Esophagus muscularis mucosa (tissue), 4 donors: ENCODE results near the gene KPNA1. TPM values are rescaled to one million over a fixed set of nuclear protein-coding genes. Genes with fewer than 3 reads are reported as not detected.

ENCODE experiments used
- DNase-seq: peaks from one replicate; pipeline ENCODE4 v3.0.0-alpha.2; 2017; ENCODE audit errors: extremely low spot score
- H3K27ac ChIP-seq, 4 donors: fragments of 200-600 bp; sonication (generic); replicated peaks in 1 of 4; 1 replicate in 3 of 4; 2 replicates in 1 of 4; pipeline ENCODE4 v1.5.1; 2016 to 2019; ENCODE audit warnings: mild to moderate bottlenecking in 1 of 4
- H3K27me3 ChIP-seq, 4 donors: fragments of 200-600 bp; sonication (generic); one replicate each; pipeline versions ENCODE4 v1.5.1 to v1.6.0; 2016 to 2019
- H3K36me3 ChIP-seq, 4 donors: fragments of 200-600 bp; sonication (generic); one replicate each; pipeline ENCODE4 v1.5.1; 2016 to 2019
- H3K4me1 ChIP-seq, 4 donors: fragments of 200-600 bp; sonication (generic); one replicate each; pipeline ENCODE4 v1.5.1; 2016 to 2019
- H3K4me3 ChIP-seq, 4 donors: fragments of 200-600 bp; sonication (generic); 1 replicate in 2 of 4; 2 replicates in 2 of 4; pipeline ENCODE4 v1.5.1; 2016 to 2019; ENCODE audit warnings: mild to moderate bottlenecking in 4 of 4, moderate library complexity in 1 of 4
- H3K9me3 ChIP-seq, 4 donors: fragments of 200-600 bp; sonication (generic); 1 replicate in 3 of 4; 2 replicates in 1 of 4; pipeline ENCODE4 v1.5.1; 2016 to 2019
- EP300 ChIP-seq: sonication (generic); formaldehyde crosslinking; IDR thresholded peaks from one replicate; pipeline ENCODE4 v1.6.1; 2017; ENCODE audit warnings: antibody characterized with exemption
- POLR2A ChIP-seq: fragments of 450-650 bp; IDR thresholded peaks from one replicate; pipeline ENCODE4 v1.6.1; 2017; ENCODE audit warnings: antibody characterized with exemption, moderate library complexity, mild to moderate bottlenecking, low read depth
- POLR2AphosphoS5 ChIP-seq, 2 donors: sonication (generic); formaldehyde crosslinking; IDR thresholded peaks; one replicate each; pipeline ENCODE4 v1.6.1; 2017; ENCODE audit warnings: antibody characterized with exemption in 2 of 2
- WGBS: methylation state at CpG from one replicate; pipeline ENCODE4 v1.1.5; 2018; 5-methylcytosine and 5-hydroxymethylcytosine counted together
- intact Hi-C: fragments of 100-400 bp; cut with DNase I; formaldehyde crosslinking; loops from one replicate; pipeline ENCODE4 v1.15.1; 2023
- total RNA-seq, 4 donors: library from RNA; depleted of rRNA; stranded (reverse); fragments of >200 nt; gene quantifications; one replicate each; pipeline versions ENCODE4 v1.1.0 to v1.2.1, GENCODE V29; 2016
- TF ChIP-seq, protein P1 (sequence below), 3 experiments: fragments of 200-600 bp in 2 of 3; fragments of 450-650 bp in 1 of 3; sonication (generic) in 2 of 3; IDR thresholded peaks; one replicate each; pipeline ENCODE4 v1.5.1; 2017 to 2019; ENCODE audit warnings: antibody characterized with exemption in 3 of 3, mild to moderate bottlenecking in 2 of 3, moderate library complexity in 1 of 3

The KPNA1 gene
- total RNA-seq, 4 donors from 2014 or later, result 28.2 to 47.4 (median 45.3) TPM

DNA sequence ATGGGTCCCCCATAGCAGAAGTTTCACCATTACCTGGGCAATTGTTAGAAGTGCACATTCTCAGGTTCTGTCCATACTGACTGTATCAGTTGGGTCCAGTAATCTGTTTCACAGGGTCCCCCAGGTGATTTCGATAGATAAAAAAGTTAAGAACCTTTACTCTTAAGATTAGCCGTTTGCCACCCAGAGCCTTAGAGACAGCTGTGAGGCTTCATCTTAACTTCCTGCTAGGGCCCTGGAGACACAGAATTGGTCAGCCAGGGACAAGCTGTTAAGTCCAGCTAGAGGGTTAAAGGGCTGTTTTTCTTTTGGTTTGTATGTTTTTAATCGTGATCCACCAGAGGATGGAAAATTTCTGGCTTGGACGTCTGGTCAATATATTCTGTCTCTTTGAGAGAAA lies 124.1 kb downstream of the KPNA1 start:
- H3K36me3 ChIP-seq, result peaks cover 0 to 13% (median 0%) of the 10 kb centered on the region in 4 donors
- no peaks in the 10 kb centered on the region for H3K9me3 ChIP-seq
- intact Hi-C loops, result loop anchor here (5.0 kb wide), 1 partner anchor 172 kb away; the partner anchor contains the start of genes DTX3L and PARP9
- WGBS, result 35% methylated on average over 4 of the region's 4 CpGs
- no peaks in the 10 kb centered on the region for H3K27me3 ChIP-seq
- H3K4me3 ChIP-seq, result no peak overlapping the region
- DNase-seq, result no peak
- TF ChIP-seq EP300 (no peak), POLR2A (no peak), POLR2AphosphoS5 (IDR thresholded peaks at IDR 0.05) (no peak)
- TF ChIP-seq, protein P1, sequence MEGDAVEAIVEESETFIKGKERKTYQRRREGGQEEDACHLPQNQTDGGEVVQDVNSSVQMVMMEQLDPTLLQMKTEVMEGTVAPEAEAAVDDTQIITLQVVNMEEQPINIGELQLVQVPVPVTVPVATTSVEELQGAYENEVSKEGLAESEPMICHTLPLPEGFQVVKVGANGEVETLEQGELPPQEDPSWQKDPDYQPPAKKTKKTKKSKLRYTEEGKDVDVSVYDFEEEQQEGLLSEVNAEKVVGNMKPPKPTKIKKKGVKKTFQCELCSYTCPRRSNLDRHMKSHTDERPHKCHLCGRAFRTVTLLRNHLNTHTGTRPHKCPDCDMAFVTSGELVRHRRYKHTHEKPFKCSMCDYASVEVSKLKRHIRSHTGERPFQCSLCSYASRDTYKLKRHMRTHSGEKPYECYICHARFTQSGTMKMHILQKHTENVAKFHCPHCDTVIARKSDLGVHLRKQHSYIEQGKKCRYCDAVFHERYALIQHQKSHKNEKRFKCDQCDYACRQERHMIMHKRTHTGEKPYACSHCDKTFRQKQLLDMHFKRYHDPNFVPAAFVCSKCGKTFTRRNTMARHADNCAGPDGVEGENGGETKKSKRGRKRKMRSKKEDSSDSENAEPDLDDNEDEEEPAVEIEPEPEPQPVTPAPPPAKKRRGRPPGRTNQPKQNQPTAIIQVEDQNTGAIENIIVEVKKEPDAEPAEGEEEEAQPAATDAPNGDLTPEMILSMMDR (IDR thresholded peaks at IDR 0.05), result no peak
- peak overlapping the region; percentile 20 to 41 (median 31) for H3K27ac ChIP-seq
- H3K4me1 ChIP-seq, result peaks cover 3 to 36% (median 29%) of the 10 kb centered on the region in 4 donors

DNA sequence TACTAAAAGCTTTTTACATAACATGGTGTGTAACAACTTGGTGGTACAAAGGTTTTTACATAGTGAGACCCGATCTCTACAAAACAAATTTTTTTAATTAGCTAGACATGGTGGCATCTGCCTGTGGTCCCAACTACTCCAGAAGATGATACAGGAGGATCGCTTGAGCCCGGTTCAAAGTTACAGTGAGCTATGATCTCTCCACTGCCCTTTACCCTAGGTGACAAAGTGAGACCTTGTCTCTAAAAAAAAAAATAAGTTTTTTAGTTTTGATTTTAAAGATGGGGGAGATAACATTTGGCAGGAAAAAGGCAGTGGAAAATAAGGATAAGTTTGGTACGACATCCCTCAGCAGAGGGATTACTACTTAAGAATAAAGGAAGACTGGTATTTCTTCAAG lies 124.8 kb downstream of the KPNA1 start:
- TF ChIP-seq POLR2A (no peak), POLR2AphosphoS5 (IDR thresholded peaks at IDR 0.05) (no peak), EP300 (no peak)
- TF ChIP-seq, protein P1 (IDR thresholded peaks at IDR 0.05), result no peak
- no peak for DNase-seq

DNA sequence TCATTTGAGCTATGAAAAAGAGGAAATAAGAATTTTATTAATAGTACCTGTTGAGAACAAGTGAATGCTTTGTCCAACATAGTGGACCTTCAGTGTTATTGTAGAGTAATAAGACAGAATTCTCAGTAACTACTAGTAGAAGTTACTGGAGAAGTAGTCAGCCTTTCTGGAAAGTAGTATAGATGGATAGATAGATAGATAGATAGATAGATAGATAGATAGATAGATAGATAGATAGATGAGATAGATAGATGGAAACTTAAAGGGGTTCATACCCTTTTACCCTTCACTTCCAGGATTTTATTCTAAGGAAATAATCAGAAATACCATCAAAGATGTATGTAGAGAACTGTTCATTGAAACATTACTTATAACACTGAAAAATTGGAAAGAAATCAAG lies 125.5 kb downstream of the KPNA1 start:
- no peak for TF ChIP-seq POLR2AphosphoS5 (IDR thresholded peaks at IDR 0.05)
- TF ChIP-seq, protein P1 (IDR thresholded peaks at IDR 0.05), result no peak
- TF ChIP-seq EP300, result no peak
- no peak for TF ChIP-seq POLR2A
- DNase-seq, result no peak
- H3K9me3 ChIP-seq, result no peaks in the 10 kb centered on the region
- no peak overlapping the region for H3K4me3 ChIP-seq
- no peaks in the 10 kb centered on the region for H3K27me3 ChIP-seq
- intact Hi-C loops, result no loop called here
- H3K27ac ChIP-seq, result no peak overlapping the region
- peaks cover 0 to 11% (median 0%) of the 10 kb centered on the region in 4 donors for H3K36me3 ChIP-seq
- H3K4me1 ChIP-seq, result peaks cover 11 to 47% (median 42%) of the 10 kb centered on the region in 4 donors

More for the DNA sequence above, 124.8 kb downstream of the KPNA1 start:
- H3K4me3 ChIP-seq, result no peak overlapping the region
- peaks cover 0 to 13% (median 0%) of the 10 kb centered on the region in 4 donors for H3K36me3 ChIP-seq
- no peaks in the 10 kb centered on the region for H3K27me3 ChIP-seq
- peaks cover 7 to 44% (median 36%) of the 10 kb centered on the region in 4 donors for H3K4me1 ChIP-seq
- H3K9me3 ChIP-seq, result no peaks in the 10 kb centered on the region
- intact Hi-C loops, result loop anchor here (5.0 kb wide), 1 partner anchor 172 kb away; the partner anchor contains the start of genes DTX3L and PARP9
- 82% methylated on average over 4 of the region's 4 CpGs for WGBS
- peak overlapping the region in 3 of 4 donors; percentile 20 to 41 (median 34) for H3K27ac ChIP-seq

DNA sequence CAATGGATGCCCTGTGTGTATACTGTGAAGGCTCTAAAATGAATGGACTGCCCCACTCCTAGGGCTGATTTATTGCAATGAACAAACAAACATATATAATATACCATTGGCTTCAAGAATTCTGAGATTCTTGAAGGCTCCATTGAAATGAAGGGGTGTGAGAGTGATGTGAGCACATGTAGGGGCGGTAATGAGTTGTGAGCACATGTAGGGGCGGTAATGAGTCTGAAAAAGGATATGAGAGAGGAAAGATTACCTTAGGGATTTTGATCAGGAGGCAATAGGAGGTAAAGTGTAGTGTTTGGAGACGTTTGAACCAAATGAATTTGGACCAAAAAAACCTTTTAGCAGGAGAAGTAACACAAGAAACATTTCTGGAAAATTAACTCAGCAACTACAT lies 127.0 kb downstream of the KPNA1 start:
- no peak for DNase-seq
- no peak for TF ChIP-seq POLR2AphosphoS5 (IDR thresholded peaks at IDR 0.05)
- TF ChIP-seq POLR2A, result no peak
- Histone ChIP-seq H3K36me3 (peaks cover 0 to 6% (median 0%) of the 10 kb centered on the region in 4 donors), H3K4me1 (peaks cover 11 to 36% (median 34%) of the 10 kb centered on the region in 4 donors), H3K27ac (no peak overlapping the region), H3K9me3 (no peaks in the 10 kb centered on the region), H3K27me3 (no peaks in the 10 kb centered on the region), H3K4me3 (no peak overlapping the region)
- intact Hi-C loops, result no loop called here
- 88% methylated on average over 3 of the region's 3 CpGs for WGBS

DNA sequence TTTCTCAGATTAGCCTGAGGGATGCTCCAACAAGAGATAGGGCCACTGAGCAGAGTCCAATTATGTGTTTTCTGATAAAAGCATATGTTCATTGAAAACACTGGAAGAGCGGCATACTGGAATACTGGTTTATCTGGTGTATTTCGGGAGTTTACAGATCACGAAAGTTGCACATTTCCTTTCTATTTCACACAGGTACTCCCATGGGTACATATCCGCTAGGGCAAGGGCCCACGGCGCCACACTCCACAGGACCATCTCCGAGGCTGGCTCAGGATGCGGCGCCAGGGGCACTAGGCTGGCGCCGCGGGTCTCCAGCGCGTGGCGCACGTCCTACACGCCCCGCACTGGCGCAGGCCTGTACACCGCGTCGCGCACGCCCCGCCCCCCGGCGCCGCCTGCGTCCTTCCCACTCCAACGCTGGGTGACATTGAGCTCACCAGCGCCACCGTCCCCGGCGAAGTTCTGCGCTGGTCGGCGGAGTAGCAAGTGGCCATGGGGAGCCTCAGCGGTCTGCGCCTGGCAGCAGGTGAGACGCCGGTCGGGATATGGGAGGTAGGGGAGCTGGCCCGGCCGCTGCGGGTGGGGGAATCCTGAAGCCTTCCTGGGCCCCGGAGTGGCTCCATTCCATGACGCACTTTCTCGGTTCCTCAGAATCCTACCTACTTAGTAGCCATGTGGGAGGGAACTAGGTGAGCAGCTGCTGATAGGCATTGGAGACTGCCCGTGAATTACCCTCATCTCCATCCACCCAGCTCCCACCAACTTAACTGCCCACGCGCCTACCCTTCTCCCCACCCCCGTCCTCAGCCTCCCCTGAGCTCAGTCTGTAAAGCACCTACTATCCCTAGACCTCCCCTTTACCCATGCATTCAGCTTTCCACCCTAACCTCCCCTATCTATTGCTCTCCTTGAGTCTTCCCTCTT lies 130.7 kb downstream of the KPNA1 start, which contains the start of gene FAM162A:
FAM162A (plus strand) TSS at position 412 of the 927 bp plus-strand sequence; CDS start at position 496, 84 bp downstream.
- H3K4me3 ChIP-seq, result peak within 1 kb of the TSS; percentile 68 to 85 (median 74)
- no peaks in the 10 kb centered on the region for H3K27me3 ChIP-seq
- H3K36me3 ChIP-seq, result peaks cover 0 to 11% (median 4%) of the 10 kb centered on the region in 4 donors
- intact Hi-C loops, result loop anchor here (2.0 kb wide), 1 partner anchor 31 kb away; no protein-coding TSS in a partner anchor
- WGBS, result 2% methylated on average over 10 of the region's 52 CpGs
- peaks cover 18 to 33% (median 29%) of the 10 kb centered on the region in 4 donors for H3K4me1 ChIP-seq
- DNase-seq, result peak; percentile 95
- H3K9me3 ChIP-seq, result no peaks in the 10 kb centered on the region
- H3K27ac ChIP-seq, result peak within 1 kb of the TSS; percentile 89 to 94 (median 92)
- TF ChIP-seq EP300 (no peak), POLR2A (peak; percentile 74), POLR2AphosphoS5 (IDR thresholded peaks at IDR 0.05) (peak; percentile 96 to 97)
- TF ChIP-seq, protein P1 (IDR thresholded peaks at IDR 0.05), result peak; percentile 45 to 50 (median 48)
